OCI-LY7 (cell line): Measurements from ENCODE around the gene IFNL2. TPM values are rescaled to one million over a fixed set of nuclear protein-coding genes. Genes with fewer than 3 reads are reported as not detected.

Source experiments
- BruUV-seq: library from RNA; stranded (reverse); fragments of 400-500 nt; replicated peaks from 2 replicates; lab custom pipeline; 2021; lab: Mats Ljungman, UMichigan
- CTCF ChIA-PET: fragments of 300-600 bp; sonication (Branson Sonifier 250); formaldehyde crosslinking; loops from one replicate; lab custom pipeline; 2022; ENCODE audit warnings: antibody characterized with exemption; ENCODE audit not compliant: unreplicated experiment; lab: Charles Lee
- POLR2A ChIA-PET: fragments of 300-600 bp; sonication (Branson Sonifier 250); formaldehyde crosslinking; loops from one replicate; lab custom pipeline; 2022; ENCODE audit warnings: antibody characterized with exemption; lab: Charles Lee
- DNase-seq: peaks from one replicate; pipeline ENCODE4 v3.0.0-alpha.2; 2015; ENCODE audit warnings: low spot score
- H2AFZ ChIP-seq: fragments of 200-600 bp; sonication (generic), shearing (Covaris generic); 2 replicates; pipeline ENCODE4 v1.6.1; 2014; ENCODE audit warnings: mild to moderate bottlenecking, antibody characterized with exemption, low read length, moderate library complexity
- H3K27ac ChIP-seq: fragments of 200-600 bp; sonication (generic); 2 replicates; pipeline ENCODE4 v1.5.1; 2014; ENCODE audit warnings: mixed run types, low read depth, mild to moderate bottlenecking, moderate library complexity, low read length, inconsistent platforms; ENCODE audit not compliant: poor library complexity, severe bottlenecking
- H3K36me3 ChIP-seq: fragments of 200-600 bp; sonication (generic); 2 replicates; pipeline ENCODE4 v1.6.1; 2014; ENCODE audit warnings: mild to moderate bottlenecking, antibody characterized with exemption, low read length, moderate library complexity, mixed read lengths; ENCODE audit not compliant: insufficient read depth
- H3K4me1 ChIP-seq: fragments of 200-600 bp; sonication (generic); 2 replicates; pipeline ENCODE4 v1.5.1; 2014; ENCODE audit warnings: mild to moderate bottlenecking, low read length; ENCODE audit not compliant: insufficient read depth, poor library complexity, severe bottlenecking
- H3K4me2 ChIP-seq: fragments of 200-600 bp; sonication (generic); 2 replicates; pipeline ENCODE4 v1.6.1; 2014; ENCODE audit warnings: mild to moderate bottlenecking, low read length
- H3K4me3 ChIP-seq: fragments of 200-600 bp; sonication (generic); 2 replicates; pipeline ENCODE4 v1.5.1; 2014; ENCODE audit warnings: mild to moderate bottlenecking, low read depth, low read length; ENCODE audit not compliant: poor library complexity, severe bottlenecking
- H3K79me2 ChIP-seq: fragments of 200-600 bp; sonication (generic); 2 replicates; pipeline ENCODE4 v1.6.1; 2016; ENCODE audit warnings: low read depth, mild to moderate bottlenecking, low read length, moderate library complexity, mixed read lengths; ENCODE audit not compliant: insufficient read depth
- H3K9me2 ChIP-seq: fragments of 200-600 bp; sonication (generic); 2 replicates; pipeline ENCODE4 v1.6.1; 2016; ENCODE audit warnings: mild to moderate bottlenecking, low read length, mixed read lengths; ENCODE audit not compliant: insufficient read depth
- H3K9me3 ChIP-seq: fragments of 200-600 bp; sonication (generic); 2 replicates; pipeline ENCODE4 v1.6.1; 2014; ENCODE audit warnings: mild to moderate bottlenecking, mixed run types, low read length, mixed read lengths
- H4K20me1 ChIP-seq: fragments of 200-600 bp; sonication (generic); 2 replicates; pipeline ENCODE4 v1.6.1; 2014; ENCODE audit warnings: mild to moderate bottlenecking, antibody characterized with exemption, low read length, moderate library complexity, mixed read lengths; ENCODE audit not compliant: insufficient read depth
- EZH2phosphoT487 ChIP-seq: fragments of 200-600 bp; sonication (generic); IDR thresholded peaks from 2 replicates; pipeline ENCODE4 v1.6.1; 2018; ENCODE audit warnings: low read depth, borderline replicate concordance, mild to moderate bottlenecking, mixed run types, antibody characterized with exemption, low read length, moderate library complexity, mixed read lengths
- intact Hi-C: fragments of 100-400 bp; cut with micrococcal nuclease; formaldehyde crosslinking; loops from one replicate; pipeline ENCODE4 v1.10.0; 2022; ENCODE audit not compliant: unreplicated experiment
- total RNA-seq, 2 experiments: library from RNA; depleted of rRNA in 1 of 2; stranded (reverse); fragments of >200 nt in 1 of 2; shearing (Covaris generic) in 1 of 2; gene quantifications; 2 replicates each; pipeline ENCODE4 v1.2.3, GENCODE V29; 2014 to 2022
- TF ChIP-seq, protein P1 (sequence below): fragments of 200-600 bp; sonication (generic); conservative IDR thresholded peaks from 2 replicates; pipeline ENCODE4 v1.5.1; 2014; ENCODE audit warnings: mild to moderate bottlenecking, antibody characterized with exemption, low read length, moderate library complexity, mixed read lengths

The IFNL2 gene
- total RNA-seq, 2 experiments from 2014 or later, result not detected

- TF ChIP-seq, protein P1, sequence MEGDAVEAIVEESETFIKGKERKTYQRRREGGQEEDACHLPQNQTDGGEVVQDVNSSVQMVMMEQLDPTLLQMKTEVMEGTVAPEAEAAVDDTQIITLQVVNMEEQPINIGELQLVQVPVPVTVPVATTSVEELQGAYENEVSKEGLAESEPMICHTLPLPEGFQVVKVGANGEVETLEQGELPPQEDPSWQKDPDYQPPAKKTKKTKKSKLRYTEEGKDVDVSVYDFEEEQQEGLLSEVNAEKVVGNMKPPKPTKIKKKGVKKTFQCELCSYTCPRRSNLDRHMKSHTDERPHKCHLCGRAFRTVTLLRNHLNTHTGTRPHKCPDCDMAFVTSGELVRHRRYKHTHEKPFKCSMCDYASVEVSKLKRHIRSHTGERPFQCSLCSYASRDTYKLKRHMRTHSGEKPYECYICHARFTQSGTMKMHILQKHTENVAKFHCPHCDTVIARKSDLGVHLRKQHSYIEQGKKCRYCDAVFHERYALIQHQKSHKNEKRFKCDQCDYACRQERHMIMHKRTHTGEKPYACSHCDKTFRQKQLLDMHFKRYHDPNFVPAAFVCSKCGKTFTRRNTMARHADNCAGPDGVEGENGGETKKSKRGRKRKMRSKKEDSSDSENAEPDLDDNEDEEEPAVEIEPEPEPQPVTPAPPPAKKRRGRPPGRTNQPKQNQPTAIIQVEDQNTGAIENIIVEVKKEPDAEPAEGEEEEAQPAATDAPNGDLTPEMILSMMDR, result no peak
- TF ChIP-seq EZH2phosphoT487, result no peak
- Histone ChIP-seq H3K4me2 (no peak overlapping the region), H3K27ac (no peak overlapping the region), H3K4me1 (no peaks in the 10 kb centered on the region), H3K36me3 (no peaks in the 10 kb centered on the region), H2AFZ (no peak overlapping the region), H3K4me3 (no peak overlapping the region), H3K9me2 (no peaks in the 10 kb centered on the region), H4K20me1 (no peaks in the 10 kb centered on the region), H3K79me2 (no peaks in the 10 kb centered on the region), H3K9me3 (no peaks in the 10 kb centered on the region)
- no TSS peak for BruUV-seq
- intact Hi-C loops, result no loop called here
- DNase-seq, result no peak
- POLR2A ChIA-PET, result no interaction called here
- CTCF ChIA-PET, result no interaction called here
Measured at GRCh38 chr19:39317476-39317875, 49.3 kb downstream of the IFNL2 start.

GRCh38 chr19:39318071-39318470 is 49.9 kb downstream of the IFNL2 start:
- Histone ChIP-seq H3K4me3 (no peak overlapping the region), H3K79me2 (no peaks in the 10 kb centered on the region), H3K36me3 (no peaks in the 10 kb centered on the region), H3K9me2 (no peaks in the 10 kb centered on the region), H3K4me1 (no peaks in the 10 kb centered on the region), H3K4me2 (no peak overlapping the region), H2AFZ (no peak overlapping the region), H3K9me3 (no peaks in the 10 kb centered on the region), H4K20me1 (no peaks in the 10 kb centered on the region), H3K27ac (no peak overlapping the region)
- intact Hi-C loops, result no loop called here
- TF ChIP-seq EZH2phosphoT487, result no peak
- TF ChIP-seq, protein P1, result no peak
- no TSS peak for BruUV-seq
- CTCF ChIA-PET, result no interaction called here
- POLR2A ChIA-PET, result no interaction called here
- DNase-seq, result no peak

DNA sequence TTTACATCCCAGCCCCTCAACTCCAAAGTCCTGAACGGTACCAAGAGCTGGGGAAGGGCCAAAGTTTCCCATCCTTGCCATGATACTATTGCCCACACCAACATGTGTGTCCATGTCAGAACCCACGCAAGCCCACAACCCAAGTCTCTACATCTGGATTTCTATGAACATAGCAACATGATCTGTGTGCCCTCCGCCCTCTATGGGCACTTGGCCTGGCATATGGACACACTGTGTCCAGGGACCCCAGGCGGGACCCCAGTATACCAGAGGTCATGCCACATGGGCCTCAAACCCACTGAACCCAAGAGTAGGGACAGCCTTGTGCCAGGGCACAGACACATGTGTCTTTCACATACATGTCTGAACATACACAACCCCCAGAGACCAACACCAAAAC is 50.5 kb downstream of the IFNL2 start:
- BruUV-seq, result no TSS peak
- no peaks in the 10 kb centered on the region for H3K4me1 ChIP-seq
- intact Hi-C loops, result no loop called here
- no peaks in the 10 kb centered on the region for H3K9me2 ChIP-seq
- TF ChIP-seq, protein P1, result no peak
- no peak for TF ChIP-seq EZH2phosphoT487
- no peak overlapping the region for H3K4me2 ChIP-seq
- no peaks in the 10 kb centered on the region for H4K20me1 ChIP-seq
- no peaks in the 10 kb centered on the region for H3K9me3 ChIP-seq
- DNase-seq, result no peak
- ChIA-PET POLR2A (no interaction called here), CTCF (no interaction called here)
- no peak overlapping the region for H2AFZ ChIP-seq
- no peaks in the 10 kb centered on the region for H3K79me2 ChIP-seq
- H3K4me3 ChIP-seq, result no peak overlapping the region
- H3K36me3 ChIP-seq, result no peaks in the 10 kb centered on the region
- H3K27ac ChIP-seq, result no peak overlapping the region
